GM04503 (cell line): ENCODE results near the gene OR4F6.
"Not testable (repeated sequence)": the region's sequence is repeated elsewhere in the genome, so short reads cannot be mapped to it uniquely, and the experiment has no call there.

Source experiments
- DNase-seq: peaks from one replicate; pipeline ENCODE4 v3.0.0-alpha.2; 2012; ENCODE audit warnings: low read depth

Gene OR4F6

GRCh38 chr15:101803209-101803608 lies at the start of gene OR4F6:
Gene OR4F6 (plus strand): TSS chr15:101803509. CDS start chr15:101805720, 2,211 bp downstream.
- no peak for DNase-seq

- not testable (repeated sequence) for DNase-seq
Measured at GRCh38 chr15:101764669-101765339, 38.5 kb upstream of the OR4F6 start.

- DNase-seq: not testable (repeated sequence)
Measured at GRCh38 chr15:101765340-101765671, 38.0 kb upstream of the OR4F6 start.

- DNase-seq: no peak
Measured at GRCh38 chr15:101765772-101766456, 37.4 kb upstream of the OR4F6 start.

GRCh38 chr15:101767083-101767640 lies 36.1 kb upstream of the OR4F6 start:
- not testable (repeated sequence) for DNase-seq

- DNase-seq: no peak
Measured at GRCh38 chr15:101772921-101773320, 30.4 kb upstream of the OR4F6 start.

GRCh38 chr15:101773496-101774100 lies 29.7 kb upstream of the OR4F6 start:
- DNase-seq: no peak

- no peak for DNase-seq
Measured at GRCh38 chr15:101775136-101775535, 28.2 kb upstream of the OR4F6 start.

GRCh38 chr15:101778576-101778975 lies 24.7 kb upstream of the OR4F6 start:
- DNase-seq: not testable (repeated sequence)

GRCh38 chr15:101780225-101780624 lies 23.1 kb upstream of the OR4F6 start:
- DNase-seq: not testable (repeated sequence)

GRCh38 chr15:101781928-101782327 lies 21.4 kb upstream of the OR4F6 start:
- no peak for DNase-seq

GRCh38 chr15:101784644-101785043 lies 18.7 kb upstream of the OR4F6 start:
- no peak for DNase-seq

GRCh38 chr15:101786422-101786821 lies 16.9 kb upstream of the OR4F6 start:
- DNase-seq: not testable (repeated sequence)

GRCh38 chr15:101788001-101788400 lies 15.3 kb upstream of the OR4F6 start:
- DNase-seq: not testable (repeated sequence)

- not testable (repeated sequence) for DNase-seq
Measured at GRCh38 chr15:101788503-101789269, 14.6 kb upstream of the OR4F6 start.

GRCh38 chr15:101790748-101791147 lies 12.6 kb upstream of the OR4F6 start:
- DNase-seq: not testable (repeated sequence)

GRCh38 chr15:101793981-101794380 lies 9.3 kb upstream of the OR4F6 start:
- not testable (repeated sequence) for DNase-seq

GRCh38 chr15:101795455-101795854 lies 7.9 kb upstream of the OR4F6 start:
- peak; percentile 51 for DNase-seq

GRCh38 chr15:101799665-101800064 lies 3.6 kb upstream of the OR4F6 start:
- no peak for DNase-seq

- DNase-seq: no peak
Measured at GRCh38 chr15:101801048-101801447, 2.3 kb upstream of the OR4F6 start.

GRCh38 chr15:101803676-101804075 lies 367 bp downstream of the OR4F6 start:
- DNase-seq: no peak

- no peak for DNase-seq
Measured at GRCh38 chr15:101804375-101804774, 1.1 kb downstream of the OR4F6 start.
